ENCODE measurements around the gene SIGLEC6.

Gene SIGLEC6

DNA sequence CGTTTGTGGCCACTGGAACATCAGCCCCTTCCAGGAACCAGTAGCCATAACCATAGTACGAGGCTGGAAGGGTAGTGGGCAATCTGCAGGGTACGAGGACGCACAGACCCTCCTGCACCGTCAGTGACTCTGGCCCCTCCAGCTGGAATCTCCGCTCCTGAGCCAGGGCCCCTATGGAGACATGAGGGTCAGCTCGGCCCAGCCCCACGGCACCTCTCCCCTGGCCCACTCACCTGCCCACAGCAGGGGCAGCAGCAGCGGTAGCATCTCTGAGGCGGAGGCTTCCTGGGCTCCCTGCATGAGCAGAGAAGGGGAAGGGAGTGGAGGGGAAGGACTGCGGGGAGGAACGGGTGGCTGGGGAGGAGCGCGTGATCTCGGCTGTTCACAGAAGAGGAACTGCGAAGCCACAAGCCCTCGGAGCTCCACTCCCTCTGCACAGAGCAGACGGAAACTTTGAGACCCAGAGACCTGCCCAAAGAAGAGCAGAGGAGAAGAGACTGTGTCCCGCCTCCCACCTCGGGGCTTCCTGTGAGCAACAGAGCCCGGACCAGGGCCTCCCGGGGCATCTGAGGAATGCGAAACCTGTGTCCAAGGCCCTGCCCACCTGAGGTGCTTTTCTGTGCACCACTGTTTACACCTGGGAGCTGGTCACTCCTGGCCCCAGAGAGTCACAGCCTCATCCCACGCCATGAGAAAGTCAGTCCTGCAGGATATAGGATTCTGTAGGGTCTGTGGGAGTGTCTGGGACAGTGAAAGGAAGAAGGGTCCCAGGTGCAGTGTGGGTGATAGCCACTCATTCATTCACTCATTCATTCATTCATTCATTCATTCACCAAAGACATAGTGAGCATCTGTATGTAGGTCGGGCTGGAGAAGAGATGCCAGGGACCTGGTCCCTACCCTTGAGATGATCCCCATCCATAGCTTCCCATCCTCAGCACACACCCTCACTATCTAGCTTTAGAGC is at the start of gene SIGLEC6:
Gene SIGLEC6 (minus strand): TSS at position 322 of the 967 bp plus-strand sequence. CDS start 22 bp downstream, at position 300.
- no peak for DNase-seq (ENCODE audit: low read depth in 2 of 3, low spot score in 1 of 3)

DNA sequence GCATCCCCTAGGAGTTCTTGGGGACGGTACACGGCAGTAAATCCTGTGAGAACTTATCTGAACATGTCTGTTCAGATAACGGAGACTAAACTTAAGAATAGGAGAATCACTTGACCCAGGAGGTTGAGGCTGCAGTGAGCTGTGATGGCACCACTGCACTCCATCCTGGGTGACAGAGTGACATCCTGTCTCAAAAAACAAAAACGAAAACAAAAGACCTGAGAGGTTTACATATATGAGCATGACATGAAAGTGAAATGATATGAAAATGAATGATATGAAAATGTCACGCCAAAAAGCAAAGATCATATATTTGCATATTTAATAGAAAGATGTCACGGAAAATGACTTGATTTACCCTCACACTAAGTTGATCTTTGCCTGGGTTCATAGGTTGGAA is 45.4 kb upstream of the SIGLEC6 start:
- DNase-seq (ENCODE audit: low read depth in 2 of 3, low spot score in 1 of 3): no peak

DNA sequence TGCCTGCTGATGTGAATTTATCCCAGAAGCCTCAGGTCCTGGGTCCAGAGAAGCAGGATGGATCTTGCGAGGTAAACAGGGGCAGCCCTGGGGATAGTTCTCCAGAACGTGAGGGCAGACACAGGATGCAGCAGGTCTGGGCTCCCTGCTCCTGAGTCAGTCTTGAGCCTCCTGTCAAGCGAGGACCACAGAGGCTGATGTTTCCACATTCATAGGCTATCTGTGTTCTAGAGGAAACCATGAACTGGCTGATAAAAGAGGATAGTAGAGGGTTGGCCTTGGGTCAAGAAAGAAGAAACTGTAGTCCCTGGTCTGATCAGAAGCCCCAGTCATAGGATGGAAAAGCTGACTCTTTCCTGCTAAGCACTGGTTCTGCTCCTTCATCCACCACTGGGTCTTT is 41.9 kb upstream of the SIGLEC6 start:
- DNase-seq (ENCODE audit: low read depth in 2 of 3, low spot score in 1 of 3): no peak

DNA sequence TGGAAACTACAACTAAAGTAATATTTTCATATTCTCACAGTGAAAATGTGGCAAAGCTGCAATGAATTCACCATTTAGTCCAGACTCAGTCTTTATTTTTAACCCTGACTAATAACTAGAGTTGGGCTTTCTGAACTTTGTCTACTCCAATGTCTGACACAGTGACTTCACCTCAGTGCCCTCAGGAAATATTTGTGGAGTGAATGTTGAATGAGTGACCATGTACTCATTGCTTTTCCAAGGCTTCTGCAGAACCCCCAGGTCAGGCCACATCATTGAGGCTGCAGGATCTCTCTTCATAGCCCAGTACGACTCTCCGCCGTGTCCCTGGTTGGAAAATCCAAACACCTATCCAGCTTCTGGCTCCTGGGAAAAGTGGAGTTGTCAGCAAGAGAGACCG is 41.4 kb upstream of the SIGLEC6 start:
- no peak for DNase-seq (ENCODE audit: low read depth in 2 of 3, low spot score in 1 of 3)

DNA sequence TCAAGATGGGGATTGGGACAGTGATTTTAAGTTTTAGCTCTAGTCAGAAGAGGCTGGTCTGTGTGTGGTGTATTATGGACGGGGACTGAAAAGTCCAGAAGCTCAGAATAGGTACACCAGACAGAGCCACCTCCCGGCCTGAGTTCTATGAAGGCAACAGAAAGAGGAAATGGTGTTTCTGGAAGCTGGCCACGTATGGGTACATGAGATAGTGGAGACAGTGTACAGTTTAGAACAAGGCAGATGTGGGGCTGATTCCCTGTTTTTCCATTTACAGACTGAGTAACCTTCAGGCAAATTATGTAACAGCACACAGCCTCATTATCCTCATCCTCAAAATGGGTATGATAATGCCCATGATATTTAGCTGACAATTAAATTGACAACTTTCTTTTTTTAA is 40.9 kb upstream of the SIGLEC6 start:
- no peak for DNase-seq (ENCODE audit: low read depth in 2 of 3, low spot score in 1 of 3)

DNA sequence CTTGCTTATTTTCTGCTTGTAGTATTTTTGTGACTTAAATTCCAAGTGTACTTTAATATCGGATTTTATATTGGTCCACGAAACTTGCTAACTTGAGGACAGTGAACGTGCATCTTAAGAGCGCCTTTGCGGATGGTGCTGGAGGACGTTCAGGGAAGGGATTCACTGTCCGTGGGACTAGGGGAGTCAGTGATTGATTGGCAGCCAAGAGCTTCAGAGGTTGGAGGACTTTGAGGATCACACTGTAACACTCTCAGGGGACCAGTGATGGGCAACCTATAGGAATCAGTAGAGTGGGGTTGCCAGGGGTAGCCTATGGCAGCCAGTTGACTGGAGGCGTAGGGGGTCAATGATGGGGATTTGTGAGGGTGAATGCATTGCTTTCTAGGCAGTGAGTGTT is 40.1 kb upstream of the SIGLEC6 start:
- no peak for DNase-seq (ENCODE audit: low read depth in 2 of 3, low spot score in 1 of 3)

DNA sequence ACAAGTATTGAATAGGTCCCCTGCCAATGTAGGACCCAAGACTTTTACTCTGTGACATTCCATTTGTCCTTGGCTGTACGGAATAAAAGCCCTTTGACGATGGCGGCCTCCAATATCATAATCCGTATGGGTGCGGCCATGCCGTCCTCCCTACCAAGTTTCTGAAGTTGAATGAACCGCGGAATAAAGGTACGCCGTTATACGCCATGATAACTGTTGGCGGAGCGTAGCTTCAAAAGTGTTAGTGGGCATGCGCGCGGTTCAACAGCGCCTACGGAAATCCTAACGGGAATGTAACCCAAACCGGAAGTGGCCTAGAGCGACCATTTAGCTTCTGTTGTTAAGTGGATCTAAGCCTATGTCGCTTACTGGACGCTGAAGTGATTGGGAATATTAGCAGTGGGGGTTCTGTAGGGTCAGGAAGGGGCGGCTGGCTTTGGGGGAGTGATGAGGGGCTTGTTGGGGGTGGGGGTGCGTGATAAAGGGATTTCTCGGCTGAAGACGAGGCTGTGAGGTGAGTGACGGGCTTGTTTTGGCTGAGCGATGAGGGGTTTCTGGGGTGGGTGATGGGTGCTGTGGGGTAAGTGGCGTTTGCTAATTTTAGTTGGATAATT is 39.6 kb upstream of the SIGLEC6 start, which contains the start of gene ZNF175:
Gene ZNF175 (plus strand): TSS at position 322 of the 614 bp plus-strand sequence. CDS start 2,047 bp downstream, outside the sequence.
- peak; percentile 82 to 90 (median 84) for DNase-seq (ENCODE audit: low read depth in 2 of 3, low spot score in 1 of 3)

DNA sequence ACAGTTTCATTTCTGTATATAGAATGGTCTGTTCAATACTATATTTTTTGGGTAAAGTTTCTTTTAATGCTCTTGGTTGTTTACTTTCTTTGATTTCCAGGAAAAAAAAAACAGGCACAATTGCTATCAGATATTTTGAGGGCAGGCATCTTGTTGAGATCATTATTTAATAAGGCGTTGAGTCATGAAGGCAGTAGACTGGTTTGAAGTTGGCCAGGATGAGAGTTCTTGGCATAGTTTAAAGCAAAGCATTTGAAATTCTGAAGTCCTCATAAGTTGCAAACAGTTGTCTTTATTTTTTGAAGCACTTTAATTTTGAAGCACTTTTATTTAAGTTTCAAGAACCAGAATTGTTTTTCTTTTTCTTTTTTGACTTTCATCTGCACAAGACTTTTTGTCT is 37.0 kb upstream of the SIGLEC6 start:
- DNase-seq (ENCODE audit: low read depth in 2 of 3, low spot score in 1 of 3): no peak

DNA sequence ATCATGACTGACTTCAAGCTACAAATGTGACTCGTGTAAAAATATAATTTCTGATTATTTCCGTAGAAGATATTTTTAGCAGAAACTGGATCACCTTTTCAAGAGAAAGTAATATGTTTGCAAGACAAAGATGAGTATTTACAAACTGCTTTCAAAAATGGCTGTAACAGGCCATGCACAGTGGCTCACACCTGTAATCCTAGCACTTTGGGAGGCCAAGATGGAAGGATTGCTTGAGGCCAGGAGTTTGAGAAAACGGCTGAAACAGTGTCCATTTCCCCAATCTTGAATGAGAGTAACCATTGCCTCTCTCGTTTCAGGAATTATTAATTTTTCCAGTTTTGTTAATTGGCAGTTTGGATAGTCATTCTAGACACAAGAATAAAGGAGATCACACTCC is 36.1 kb upstream of the SIGLEC6 start:
- DNase-seq (ENCODE audit: low read depth in 2 of 3, low spot score in 1 of 3): no peak

DNA sequence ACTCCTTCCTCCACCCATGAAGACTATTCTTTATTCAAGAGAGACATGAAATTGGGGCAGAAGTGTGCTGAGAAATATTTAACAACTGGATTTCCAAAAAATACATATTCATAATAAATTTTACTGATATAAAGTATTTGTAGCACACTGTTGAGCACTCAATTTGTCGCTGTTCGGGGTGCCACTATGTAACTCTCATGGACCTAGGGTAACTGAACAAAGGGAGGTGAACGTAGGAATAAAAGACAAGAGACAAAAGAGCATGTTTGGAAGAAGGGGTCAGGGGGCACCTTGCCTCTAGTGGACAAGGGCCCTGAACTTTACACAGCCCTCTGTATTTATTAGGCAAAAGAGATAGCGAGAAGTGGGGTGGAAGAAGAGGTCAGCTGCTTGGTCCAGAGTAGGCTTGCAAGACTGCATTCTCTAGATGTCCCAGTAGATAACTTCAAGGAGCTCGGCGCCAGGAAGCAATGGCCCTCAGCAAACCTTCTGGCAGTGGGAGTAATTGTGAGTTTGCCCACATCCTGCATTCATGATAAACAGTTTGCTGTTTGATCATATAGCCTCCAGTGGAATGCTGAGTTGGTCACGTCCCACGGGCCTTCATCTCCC is 35.1 kb upstream of the SIGLEC6 start:
- no peak for DNase-seq (ENCODE audit: low read depth in 2 of 3, low spot score in 1 of 3)

DNA sequence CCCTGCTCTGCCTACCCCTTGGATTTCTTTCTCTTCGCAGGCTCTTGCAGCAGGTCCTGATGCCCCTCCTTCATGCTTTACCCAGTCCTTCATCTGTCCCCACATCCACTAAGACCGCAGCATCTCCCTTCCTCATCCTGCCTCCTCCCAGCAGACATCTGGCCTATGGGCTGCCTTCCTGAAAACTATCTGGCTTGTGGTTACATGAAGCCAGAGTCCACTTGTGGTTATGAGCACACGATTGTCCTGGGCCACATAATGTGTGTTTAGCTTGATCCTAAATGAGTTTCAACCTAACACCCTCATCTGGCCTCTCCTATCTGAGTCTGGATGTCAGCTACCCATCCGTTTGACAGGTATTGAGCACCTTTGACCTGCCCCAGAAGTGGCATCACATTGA is 34.1 kb upstream of the SIGLEC6 start:
- DNase-seq (ENCODE audit: low read depth in 2 of 3, low spot score in 1 of 3): no peak

DNA sequence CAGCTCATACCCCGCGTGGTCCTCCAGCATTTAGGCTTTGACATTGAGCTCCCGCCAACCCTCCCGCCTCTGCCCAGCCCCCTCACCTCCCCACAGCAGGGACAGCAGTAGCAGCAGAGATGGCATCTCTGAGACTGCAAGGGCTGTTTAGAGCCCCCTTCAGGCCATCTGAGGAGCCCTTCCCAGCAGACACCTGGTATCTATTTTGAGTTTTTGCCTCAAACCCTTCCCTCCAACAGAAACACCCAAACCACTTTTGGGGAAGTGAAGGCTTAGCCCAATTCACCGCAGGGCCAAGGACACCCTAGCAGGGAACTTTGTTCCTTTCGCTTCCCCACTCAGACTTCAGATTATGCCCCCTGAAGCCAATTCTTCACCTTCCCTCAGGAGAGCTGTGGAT is 33.3 kb upstream of the SIGLEC6 start:
- DNase-seq (ENCODE audit: low read depth in 2 of 3, low spot score in 1 of 3): no peak

DNA sequence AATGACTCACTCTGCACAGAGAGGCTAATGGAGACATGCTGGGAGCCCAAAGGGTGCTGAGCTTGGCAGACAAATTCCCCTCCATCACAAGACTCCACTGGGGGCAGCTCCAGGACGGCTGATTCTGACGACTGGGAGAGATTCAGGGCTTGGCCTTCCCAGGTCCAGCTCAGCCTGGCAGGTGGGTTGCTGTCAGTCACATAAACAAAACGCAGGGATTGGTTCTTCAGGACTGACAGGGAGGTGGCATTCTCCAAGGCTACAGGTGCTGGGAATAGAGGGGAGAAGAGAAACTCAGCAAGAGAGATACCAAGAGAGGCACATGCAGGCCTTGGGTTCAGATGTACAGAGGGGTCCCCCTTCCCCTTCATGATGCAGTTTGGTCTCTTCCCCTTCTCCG is 28.9 kb upstream of the SIGLEC6 start:
- DNase-seq (ENCODE audit: low read depth in 2 of 3, low spot score in 1 of 3): no peak

DNA sequence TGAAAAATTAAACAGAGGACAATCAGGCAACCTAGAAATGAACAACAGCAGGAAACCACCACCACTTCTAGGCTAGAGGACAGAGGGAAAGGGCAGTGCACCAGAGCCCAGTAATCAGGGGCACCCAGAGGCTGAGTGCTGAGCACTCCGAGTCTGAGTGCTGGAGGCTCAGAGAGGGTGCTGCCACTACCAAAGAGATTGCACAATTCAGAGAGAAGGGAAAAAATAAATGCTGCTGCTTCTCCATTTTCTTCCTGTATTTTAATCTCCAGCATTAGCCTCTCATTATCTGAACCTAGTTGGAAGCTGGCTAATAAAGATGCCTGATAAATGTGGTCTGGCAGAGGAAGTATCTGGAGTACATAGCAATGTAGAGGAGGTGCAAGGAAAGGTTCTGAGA is 27.8 kb upstream of the SIGLEC6 start:
- no peak for DNase-seq (ENCODE audit: low read depth in 2 of 3, low spot score in 1 of 3)

DNA sequence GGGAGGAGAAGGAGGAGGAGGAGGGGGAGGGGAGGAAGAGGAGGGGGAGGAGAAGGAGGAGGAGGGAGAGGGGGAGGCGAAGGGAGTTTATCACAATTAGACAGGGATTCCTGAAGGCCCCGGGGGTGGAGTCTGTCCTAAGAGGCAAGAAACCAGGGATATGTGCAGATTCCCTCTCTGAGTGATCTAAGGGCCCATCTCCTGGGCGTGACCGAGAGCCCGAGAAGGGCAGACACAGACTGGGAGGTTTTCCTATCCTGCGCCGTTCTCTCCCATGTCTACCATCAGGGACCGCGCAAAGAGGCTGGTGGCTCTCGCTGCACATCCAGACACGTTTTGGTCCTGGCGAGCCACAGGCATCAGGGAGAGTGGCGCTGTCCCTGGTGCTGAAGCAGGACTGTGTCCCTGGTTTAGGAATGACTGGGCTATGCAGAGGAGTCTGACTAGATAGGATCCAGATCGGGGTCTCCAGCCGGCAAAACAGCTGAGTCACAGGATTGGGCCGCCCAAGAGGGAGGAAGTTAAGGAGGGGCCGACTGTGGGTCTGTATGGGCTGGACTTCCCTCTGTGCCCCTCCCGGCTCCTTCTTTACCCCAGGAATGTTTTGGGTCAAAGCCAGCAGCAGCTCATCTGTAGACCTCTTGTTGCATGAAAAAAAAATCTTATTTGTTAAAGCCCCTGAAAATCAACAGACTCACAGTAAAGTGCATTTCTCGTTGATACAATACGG is 21.7 kb upstream of the SIGLEC6 start:
- DNase-seq (ENCODE audit: low read depth in 2 of 3, low spot score in 1 of 3): peak in 2 of 3 donors; percentile 38 to 45

DNA sequence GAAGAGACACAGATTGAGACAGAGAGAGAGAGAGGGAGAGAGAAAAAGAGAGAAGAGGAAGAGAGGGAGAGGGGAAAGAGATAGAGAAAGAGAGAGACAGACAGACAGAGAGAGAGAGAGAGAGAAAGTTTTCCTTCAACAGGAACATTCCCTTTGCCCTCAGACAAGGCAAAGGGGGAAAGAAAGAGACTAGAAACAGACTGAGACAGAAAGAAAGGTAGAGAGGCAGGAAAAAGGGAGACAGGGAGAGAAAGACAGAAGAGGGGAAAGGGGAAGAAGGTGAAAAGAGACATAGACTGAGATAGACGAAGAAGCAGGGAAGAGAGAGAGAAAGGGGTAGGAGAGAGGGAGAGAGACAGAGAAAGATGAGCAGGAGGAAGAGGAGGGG is 21.1 kb upstream of the SIGLEC6 start:
- no peak for DNase-seq (ENCODE audit: low read depth in 2 of 3, low spot score in 1 of 3)

DNA sequence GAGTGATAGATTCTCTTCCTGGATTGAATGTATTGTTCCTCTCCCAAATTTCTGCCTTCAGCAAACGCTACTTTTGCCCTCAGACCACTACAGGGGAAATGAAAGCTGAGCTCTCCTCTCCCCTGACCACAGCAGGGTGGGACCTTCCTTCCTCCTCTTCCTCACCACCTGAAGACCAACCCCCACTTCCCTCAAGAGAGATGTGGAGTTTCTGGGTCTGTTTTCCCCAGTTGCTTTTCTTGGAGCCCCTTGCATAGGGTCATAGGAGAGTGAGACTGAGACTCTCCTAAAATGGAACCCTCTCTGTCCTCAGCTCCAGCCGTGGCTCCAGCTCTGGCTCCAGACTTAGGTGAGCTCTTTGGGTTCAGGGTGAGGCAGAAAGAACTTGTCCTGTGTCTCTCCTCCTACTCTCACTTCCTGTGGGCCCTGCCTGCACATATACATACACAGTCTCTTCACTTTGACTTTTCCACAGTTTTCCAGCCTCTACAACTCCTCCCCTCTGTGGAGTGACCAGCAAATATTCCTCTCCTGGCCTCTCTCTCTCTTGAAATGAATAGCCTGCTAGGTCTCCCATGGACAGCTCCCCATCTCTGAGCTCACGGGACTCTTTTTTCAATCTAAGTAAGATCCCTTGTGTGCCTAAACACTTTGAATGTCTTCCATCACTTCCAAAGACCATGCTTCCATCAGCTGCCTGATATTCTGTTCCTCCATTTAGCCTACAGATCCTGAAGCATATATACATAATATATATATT is 20.4 kb upstream of the SIGLEC6 start:
- DNase-seq (ENCODE audit: low read depth in 2 of 3, low spot score in 1 of 3): no peak

DNA sequence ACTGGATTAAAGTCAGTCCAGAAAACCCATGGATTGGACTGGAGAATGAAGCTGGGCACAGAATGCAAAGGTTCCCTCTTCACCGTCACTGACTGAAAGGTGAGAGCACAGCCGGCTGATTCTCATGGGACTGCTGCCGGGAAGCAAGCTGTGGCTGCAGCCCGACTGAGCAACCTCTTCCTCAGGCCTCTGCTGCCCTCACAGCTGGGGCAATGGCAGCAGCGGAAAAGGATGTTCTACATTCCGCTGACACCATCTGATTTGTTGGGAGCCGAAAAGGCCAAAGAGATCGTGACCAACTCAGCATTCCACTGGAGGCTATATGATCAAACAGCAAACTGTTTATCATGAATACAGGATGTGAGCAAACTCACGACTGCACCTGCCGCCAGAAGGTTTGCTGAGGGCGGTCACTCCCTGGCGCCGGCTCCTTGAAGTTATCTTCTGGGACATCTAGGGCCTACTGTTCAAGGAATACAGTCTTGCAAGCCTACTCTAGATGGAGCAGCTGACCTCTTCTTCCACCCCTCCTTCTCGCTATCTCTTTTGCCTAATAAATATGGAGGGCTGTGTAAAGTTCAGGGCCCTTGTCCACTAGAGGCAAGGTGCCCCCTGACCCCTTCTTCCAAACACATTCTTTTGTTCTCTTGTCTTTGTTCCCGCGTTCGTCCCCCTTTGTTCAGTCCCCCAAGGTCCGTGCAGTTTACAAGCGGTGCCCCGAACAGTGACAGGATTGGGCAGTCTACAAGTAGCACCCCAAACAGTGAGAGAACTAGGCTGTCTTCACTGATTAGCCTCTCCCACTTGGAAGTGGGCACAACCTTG is 19.6 kb upstream of the SIGLEC6 start:
- DNase-seq (ENCODE audit: low read depth in 2 of 3, low spot score in 1 of 3): no peak

DNA sequence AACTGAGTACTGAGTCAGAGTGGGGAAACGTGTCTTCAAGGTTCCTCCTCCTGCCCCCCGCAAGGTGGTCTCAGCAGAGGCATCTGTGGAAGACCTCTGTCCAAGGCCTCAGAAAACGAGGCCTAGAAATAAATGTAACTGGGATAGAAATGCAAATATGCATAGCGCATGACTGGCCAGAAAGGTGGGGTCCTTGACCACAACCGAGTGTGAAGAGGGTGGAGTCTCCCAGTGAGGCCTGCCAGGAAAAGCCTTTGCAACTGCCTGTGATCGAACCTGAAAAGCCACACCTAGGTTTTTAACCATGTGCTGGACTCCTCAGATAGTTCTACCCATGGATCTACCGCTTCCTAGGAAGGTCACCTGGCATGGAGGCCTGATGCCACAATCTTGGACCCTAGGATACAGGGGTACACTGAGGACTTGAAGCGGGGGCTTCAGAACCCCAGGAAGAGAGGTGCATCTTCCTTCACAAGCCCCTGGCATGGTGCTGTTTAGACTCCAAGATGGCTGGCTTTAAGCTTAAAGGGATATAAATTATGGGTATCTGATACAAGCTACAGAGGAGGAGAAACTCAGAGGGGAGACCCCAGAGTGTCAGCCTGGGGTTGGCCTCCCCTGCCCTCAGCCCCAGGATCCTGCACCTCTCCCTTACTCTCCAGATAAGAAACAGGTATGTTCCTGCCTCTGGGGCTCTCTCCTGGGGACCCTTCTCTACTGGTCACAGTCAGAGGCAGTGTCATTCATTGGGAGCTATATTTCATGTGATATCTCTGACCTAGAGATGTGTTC is 18.3 kb upstream of the SIGLEC6 start:
- no peak for DNase-seq (ENCODE audit: low read depth in 2 of 3, low spot score in 1 of 3)
